H1 (cell line): ENCODE measurements around the gene CCDC88C. TPM values are rescaled to one million over a fixed set of nuclear protein-coding genes. Genes with fewer than 3 reads are reported as not detected.

Source experiments
- ASH2L ChIP-seq: fragments of 200-600, 300-600 bp; sonication (generic); IDR thresholded peaks from one replicate; pipeline ENCODE4 v1.7.1; 2017; ENCODE audit warnings: low read length
- RFX5 ChIP-seq: IDR thresholded peaks from 2 replicates; pipeline ENCODE4 v1.6.1; 2011; ENCODE audit warnings: low read depth, low read length, improper control_type of control experiment, borderline replicate concordance
- RXRA ChIP-seq: IDR thresholded peaks from 2 replicates; pipeline ENCODE4 v1.6.1; 2011; ENCODE audit warnings: low read depth, mild to moderate bottlenecking, low read length, moderate library complexity; ENCODE audit not compliant: insufficient read depth
- SAP30 ChIP-seq: fragments of 300-600 bp; sonication (generic); IDR thresholded peaks from 2 replicates; pipeline ENCODE4 v1.7.1; 2012; ENCODE audit warnings: low read length, moderate library complexity, mild to moderate bottlenecking, inconsistent platforms; ENCODE audit not compliant: insufficient read depth, insufficient replicate concordance
- polyA plus RNA-seq, 7 experiments: library from polyadenylated mRNA; depleted of rRNA in 3 of 7; stranded (reverse) in 5 of 7; unstranded in 2 of 7; fragments of >200 nt in 5 of 7; fragments of 200-250 nt in 2 of 7; gene quantifications; 1 replicate in 5 of 7; 2 replicates in 1 of 7; 4 replicates in 1 of 7; pipeline versions ENCODE4 v1.2.1 to v1.2.3, GENCODE V29; 2011 to 2013; ENCODE audit warnings: missing spikeins in 2 of 7, mixed read lengths in 2 of 7
- total RNA-seq: library from RNA; stranded (reverse); fragmentation: NEBNext Ultra II Directional; extraction: Animal tissue kit (Norgen Biotek cat#: 25700); gene quantifications from 2 replicates; pipeline ENCODE4 v1.2.1, GENCODE V29; 2021

The CCDC88C gene
- total and polyA plus RNA-seq, 2 of the 8 experiments (the other 6 are each of a cell fraction or from before 2014, with no cell fraction given), result 10.3 to 57.7 TPM

GRCh38 chr14:91281346-91281745 lies 136.3 kb downstream of the CCDC88C start (continued):
- TF ChIP-seq RXRA (no peak), RFX5 (no peak), ASH2L (no peak), SAP30 (no peak)
